Fibroblast of lung (primary cell): ENCODE results near the gene IFI27.

ENCODE experiments used
- EZH2 ChIP-seq: IDR thresholded peaks from 2 replicates; pipeline ENCODE4 v1.5.1; 2012; ENCODE audit warnings: low read length, control low read depth, mild to moderate bottlenecking; ENCODE audit errors: missing control alignments
- TF ChIP-seq, protein P1 (sequence below), 2 donors: IDR thresholded peaks in 1 of 2; conservative IDR thresholded peaks in 1 of 2; 1 replicate in 1 of 2; 2 replicates in 1 of 2; pipeline ENCODE4 v1.5.1; 2011 to 2012; ENCODE audit warnings: low read length in 2 of 2, control low read depth in 1 of 2, inconsistent platforms in 1 of 2, low read depth in 1 of 2, mild to moderate bottlenecking in 1 of 2

DNA sequence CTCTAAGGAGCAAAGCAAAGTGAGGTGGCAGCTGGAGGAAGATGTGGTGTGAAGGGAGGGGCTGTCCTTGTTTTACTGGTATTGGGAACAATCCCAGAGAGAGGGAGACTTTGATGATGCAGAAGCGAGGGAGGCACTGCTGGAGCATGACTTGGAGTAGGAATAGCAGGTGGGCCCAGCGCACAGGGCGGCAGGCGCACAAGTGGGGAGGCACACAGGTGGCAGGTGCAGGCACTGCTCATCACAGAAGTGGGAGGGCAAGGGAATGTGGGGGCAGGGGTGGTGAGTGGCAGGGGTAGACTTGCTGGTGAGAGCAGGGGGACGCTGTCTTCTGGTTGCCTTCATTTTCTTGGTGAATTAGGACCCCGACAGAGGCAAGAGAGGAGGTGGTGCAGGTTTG is 11.5 kb upstream of the IFI27 start:
- TF ChIP-seq, protein P1, sequence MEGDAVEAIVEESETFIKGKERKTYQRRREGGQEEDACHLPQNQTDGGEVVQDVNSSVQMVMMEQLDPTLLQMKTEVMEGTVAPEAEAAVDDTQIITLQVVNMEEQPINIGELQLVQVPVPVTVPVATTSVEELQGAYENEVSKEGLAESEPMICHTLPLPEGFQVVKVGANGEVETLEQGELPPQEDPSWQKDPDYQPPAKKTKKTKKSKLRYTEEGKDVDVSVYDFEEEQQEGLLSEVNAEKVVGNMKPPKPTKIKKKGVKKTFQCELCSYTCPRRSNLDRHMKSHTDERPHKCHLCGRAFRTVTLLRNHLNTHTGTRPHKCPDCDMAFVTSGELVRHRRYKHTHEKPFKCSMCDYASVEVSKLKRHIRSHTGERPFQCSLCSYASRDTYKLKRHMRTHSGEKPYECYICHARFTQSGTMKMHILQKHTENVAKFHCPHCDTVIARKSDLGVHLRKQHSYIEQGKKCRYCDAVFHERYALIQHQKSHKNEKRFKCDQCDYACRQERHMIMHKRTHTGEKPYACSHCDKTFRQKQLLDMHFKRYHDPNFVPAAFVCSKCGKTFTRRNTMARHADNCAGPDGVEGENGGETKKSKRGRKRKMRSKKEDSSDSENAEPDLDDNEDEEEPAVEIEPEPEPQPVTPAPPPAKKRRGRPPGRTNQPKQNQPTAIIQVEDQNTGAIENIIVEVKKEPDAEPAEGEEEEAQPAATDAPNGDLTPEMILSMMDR (conservative IDR thresholded peaks at IDR 0.05 in 1 of 2, IDR thresholded peaks at IDR 0.05 in 1 of 2; ENCODE audit: low read depth in 1 of 2, low read length in 2 of 2), result no peak
- TF ChIP-seq EZH2, result no peak
